SKM-1 (cell line): ENCODE measurements around the gene SMPD3.

Source experiments
- DNase-seq: peaks from one replicate; lab custom pipeline; 2025; ENCODE audit not compliant: unreplicated experiment; lab: John Stamatoyannopoulos, UW

SMPD3 gene

DNA sequence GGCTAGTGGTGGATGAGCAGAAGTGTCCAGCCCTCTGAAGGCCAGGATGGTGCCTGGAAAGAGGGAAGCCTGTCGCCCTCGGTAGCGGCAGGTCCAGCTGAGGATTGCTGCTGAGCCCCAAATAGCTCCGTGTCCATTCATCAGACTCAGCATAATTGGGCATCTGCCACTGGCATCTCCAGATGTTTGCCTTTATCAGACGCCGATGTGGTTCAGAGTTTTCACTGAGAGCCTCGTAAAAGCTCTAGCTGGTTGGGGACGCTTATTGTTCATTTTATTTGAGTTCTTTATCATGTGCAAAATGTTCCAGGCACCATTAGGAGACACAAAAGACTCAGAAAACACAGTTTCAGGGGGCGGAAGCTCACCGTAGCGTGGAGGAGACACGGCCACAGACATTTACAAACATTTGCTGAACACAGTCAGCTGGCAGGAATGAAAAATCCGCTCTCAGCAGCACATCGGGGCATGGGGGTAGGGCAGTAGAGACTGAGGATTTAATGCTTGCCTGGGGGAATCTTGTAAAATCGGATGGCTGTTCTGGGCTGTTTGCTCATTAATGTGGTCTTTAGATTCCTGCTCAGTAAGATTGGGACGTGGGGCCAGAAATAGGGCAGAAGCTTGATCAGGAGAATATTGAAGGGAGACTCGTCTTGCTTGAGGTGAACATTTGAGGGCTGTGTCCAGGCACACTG is 41.7 kb downstream of the SMPD3 start:
- no peak for DNase-seq

DNA sequence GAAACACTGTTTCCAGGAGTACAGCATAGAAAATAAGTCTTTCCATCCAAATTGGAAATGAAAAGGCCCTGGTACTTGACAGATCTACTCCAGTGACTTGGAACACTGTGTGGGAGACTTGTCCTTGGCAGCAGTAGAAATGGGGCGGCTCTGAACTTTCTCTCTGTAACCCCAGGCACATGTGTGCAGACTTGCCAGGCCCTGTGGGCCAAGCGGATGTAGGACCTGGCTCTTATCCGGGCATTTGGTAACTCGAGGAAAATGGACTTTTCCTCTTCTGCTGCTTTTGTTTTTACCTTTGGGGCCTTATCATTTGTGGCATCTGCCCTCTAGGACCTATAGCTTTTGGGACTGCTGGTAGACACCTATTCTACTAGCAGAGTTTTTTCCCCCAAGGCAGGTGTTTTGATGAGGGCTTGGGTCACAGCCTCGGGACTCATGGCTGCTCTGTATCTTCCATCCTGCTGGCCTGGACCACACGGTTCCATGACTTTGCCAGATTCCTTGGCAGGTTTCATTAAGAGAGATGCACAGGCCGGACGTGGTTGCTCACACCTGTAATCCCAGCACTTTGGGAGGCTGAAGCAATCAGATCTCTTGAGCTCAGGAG is 43.5 kb downstream of the SMPD3 start:
- DNase-seq = no peak

DNA sequence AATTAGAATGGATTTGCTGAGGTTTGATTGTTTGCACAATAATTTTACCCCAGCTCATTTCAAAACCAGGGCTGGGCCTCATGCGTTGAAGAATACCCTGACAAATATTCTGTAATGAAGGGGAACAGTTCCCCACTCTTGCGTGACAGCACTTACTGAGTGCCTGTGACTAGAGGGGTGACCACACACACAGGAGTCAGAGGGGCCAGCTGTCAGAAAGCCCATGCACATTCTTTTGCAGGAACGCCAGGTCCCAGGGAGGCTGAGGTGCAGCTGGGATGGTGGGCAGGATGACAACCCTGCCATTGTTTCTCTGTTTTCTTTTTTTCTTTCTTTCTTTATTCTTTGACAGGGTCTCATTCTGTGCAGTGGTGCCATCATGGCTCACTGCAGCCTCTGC is 44.6 kb downstream of the SMPD3 start:
- DNase-seq = no peak

DNA sequence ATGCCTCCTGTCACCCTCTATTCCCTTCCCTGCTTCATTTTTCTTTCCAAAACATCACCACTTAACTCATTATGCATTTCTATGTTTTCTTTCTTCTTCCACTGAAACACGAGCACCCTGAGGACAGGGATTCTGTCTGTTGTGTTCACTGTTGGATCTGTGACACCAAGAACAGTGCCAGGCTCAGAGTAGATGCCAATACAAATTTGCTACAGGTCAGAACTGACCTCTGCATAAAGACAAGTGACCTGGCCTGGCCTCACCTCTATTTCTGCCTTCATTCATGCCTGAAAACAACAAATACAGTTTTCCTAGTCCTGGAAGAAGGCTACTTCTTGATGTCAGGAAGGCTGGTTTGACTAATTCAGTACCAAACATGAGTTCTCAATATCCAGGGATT is 45.1 kb downstream of the SMPD3 start:
- DNase-seq = no peak

DNA sequence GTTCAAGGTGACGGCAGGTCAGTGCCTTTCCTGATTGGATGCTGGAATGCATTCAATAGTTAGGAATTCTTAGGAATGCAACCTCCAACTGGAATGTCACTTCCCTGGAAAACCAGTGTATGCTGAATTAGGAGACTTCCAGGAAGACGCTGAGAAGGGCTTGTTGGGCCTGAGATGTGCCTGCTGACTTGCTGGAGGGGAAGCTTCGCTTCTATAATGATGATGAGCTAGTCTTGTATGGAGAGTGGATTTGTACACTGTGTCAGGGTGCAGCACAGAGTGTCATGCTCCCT is 45.6 kb downstream of the SMPD3 start:
- no peak for DNase-seq

DNA sequence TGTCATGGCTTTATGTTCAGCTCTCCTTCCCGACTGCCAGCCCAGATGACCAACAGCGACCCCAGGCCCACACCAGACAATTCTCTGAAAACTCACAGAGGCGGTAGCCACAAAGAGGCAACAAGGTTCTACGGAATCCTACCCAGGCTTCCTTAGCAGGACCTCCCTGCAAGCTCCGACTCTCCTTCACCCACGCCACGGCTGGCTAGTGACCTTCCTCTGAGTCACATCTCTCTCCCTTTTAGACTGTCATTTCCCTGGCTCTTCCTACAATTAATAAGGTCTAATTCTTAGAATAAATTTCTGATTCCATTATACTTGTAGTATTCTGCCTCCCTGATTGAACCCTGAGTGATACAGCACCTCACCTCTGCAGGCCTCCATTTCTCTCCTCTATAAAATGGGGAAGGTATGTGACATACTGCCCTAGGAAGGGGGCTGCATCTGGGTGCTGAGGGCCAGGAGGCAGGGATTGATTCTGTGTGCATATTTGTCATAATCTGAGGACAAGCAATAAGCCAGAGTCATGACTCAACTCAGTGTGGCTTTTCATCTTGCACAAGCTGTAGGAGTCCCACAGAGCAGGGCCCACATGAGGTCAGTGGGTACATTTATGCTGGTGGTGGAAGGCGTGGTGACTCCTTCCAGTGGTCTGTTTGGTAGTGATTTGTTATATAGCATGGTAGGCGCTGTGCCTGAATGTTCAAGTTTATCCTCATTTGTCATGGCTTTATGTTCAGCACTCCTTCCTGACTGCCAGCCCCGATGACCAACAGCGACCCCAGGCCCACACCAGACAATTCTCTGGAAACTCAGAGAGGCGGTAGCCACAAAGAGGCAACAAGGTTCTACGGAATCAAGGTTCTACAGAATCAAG is 46.2 kb downstream of the SMPD3 start:
- no peak for DNase-seq

DNA sequence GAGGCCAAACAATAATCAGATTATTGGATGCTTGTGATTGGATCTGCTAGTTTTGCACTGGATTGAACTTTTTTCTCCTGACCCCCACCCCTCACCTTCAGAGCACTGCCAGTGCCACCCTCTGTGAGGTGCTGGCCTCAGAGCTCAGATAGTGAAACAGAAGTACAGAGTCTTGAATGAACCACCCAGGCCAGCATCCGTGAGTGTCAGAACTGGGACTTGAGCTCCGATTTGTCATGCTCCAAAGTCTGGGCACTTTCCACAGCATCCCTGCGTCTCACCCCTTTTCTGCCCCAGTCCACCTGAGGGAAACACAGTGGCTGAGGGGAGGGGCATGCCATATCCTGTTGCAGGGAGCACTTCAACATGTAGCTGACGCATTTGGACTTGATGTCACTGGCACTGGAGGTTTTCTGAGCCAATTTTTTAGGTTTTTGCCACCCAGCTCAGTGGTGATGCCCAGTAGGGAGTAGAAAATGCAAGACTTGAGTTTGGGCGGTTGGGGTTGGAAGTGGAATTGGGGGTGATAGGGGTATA is 47.3 kb downstream of the SMPD3 start:
- DNase-seq = no peak

DNA sequence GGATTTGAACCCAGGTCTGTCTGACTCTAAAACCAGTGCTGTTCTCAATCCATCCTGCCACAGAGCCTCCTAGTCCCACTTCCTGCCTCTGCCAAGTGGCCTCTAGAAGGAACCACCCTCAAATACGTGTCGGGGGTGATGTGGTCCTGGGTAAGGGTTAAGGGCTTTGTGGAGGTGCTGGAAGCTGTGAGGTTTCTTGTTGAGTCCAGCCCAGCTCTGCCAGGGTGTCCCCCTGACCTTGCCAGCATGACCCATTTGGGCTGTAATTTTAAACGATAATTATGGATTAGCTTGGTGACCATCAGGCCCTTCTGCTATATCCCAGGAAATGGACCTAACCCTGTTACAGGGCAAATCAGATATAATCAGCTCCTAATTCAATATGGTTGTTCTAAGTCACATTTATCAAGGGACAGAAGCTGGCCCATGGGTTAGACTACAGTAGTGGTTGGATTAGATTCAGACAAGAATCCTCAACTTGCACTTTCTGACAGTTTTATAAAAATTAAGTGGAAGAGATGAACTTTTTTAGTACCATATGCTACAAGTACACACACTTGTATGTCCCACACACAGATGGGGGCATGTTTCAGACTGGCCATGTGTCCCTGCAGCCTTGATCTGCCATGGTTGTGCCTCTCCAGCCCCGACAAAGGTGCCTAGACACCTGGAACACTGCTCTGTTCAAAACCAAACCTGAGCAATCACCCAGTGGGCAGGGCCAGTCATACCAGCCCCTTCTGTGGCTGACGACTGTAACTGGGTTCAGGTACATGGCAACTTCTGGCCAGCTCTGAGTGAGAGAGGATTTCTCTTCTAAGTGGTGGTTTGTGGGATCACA is 48.0 kb downstream of the SMPD3 start:
- no peak for DNase-seq

DNA sequence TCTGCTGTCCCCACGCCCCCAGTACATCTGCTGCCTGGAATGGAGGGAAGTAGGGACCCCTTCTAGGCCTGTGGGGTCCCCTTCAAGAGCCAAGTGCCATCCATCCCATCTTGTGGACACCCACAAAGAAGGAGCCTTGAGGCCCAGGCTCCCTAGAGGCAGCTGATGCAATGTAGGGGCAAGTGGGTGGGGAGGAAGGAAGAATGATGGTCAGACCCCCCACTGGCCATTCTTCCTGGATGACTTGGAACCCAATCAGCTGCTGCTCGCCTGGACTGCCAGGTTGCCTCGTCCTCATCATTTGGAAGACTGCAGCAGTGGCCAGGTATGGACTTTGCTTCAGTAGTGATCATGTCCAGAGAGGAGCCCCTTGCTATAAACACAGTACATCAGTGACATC is 48.9 kb downstream of the SMPD3 start:
- DNase-seq = no peak

DNA sequence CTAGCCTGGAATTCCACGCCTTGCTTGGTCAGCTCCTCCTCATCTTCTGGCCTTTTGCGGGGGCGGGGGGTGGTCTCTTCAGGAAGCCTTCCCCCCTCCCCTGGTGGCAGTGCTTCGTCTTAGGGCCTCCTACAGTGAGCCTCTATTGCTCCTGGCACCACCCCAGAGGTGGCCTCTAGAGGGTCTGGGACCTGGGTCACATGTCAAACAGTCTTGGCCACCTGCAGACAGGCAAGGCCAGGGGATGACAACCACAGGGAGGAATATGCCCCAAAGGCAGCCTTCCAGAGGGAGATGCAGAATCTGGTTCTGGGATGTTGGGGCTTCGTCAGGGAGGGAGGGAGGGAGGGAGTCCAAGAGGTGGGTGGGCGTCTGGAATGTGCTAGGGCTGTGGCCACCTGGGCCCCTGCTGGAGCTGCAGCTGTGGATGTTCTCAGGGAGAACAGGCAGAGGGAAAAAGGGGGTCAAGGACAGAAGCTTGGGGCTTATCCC is 50.6 kb downstream of the SMPD3 start:
- DNase-seq = no peak

DNA sequence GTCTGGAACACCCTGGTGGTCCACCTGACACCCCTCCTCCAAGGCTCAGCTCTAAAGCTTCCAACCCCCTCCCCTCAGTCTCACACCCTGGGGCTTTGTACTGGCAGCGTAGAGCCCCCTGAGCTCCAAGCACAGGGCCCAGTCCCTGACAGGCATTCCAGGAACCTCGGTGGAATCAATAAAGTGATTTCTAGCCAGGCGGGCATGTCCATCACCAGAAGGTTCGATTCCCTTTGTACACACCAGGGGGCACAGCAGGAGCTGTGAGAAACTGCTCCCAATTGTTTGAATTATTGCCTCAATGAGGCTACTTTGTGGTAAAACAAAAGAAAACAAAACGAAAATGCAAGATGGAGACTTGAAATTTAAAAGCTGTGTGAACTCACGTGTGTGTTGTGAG is 51.8 kb downstream of the SMPD3 start:
- DNase-seq = no peak

DNA sequence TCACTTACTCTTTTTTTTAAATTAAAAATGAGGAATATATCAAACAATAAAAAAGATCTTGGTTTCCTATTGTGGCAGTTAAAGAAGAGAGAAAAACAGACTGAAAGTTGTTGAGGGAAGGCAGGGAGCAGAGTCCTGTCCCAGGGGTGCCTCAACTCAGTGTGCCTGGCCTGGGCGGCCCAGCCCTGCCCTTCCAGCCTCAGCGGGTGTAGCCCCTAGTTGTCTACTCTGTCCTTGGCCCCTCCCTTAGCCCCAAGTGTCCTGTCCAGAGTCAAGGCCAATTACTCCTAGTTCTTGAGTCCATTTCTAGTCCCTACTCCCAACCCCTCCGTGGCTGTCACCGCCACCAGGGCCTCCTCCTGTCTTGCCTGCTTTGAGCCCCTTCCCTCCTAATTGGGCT is 52.5 kb downstream of the SMPD3 start:
- DNase-seq = no peak

DNA sequence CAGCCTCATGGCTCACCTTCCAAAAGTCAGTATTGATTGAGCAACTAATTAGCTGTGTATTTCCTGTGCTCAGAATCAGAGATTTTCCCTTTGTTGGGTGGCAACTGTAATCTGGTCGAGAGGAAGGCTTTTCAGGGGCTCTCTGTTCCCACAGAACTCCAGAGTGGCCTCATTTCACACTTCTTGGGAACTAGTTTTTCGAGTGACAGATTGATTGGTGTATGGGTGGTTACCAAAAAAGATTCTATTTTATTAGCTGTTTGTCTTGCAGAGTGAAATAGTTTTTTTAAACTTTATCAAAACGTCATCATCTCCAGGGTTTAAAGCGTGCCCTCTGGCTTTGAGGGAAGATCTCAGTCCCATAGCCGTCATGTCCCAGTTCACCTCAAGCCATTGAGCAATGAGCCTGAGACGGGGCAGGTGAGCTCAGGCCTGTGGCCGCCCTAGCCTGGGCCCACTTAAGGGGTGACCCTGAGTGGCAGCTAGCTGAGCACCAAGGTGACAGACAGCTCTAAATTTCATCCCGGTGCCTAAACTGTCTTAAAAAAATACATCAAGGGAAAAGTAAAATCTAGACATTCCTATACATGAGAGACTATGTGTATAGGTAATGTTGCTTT is 53.0 kb downstream of the SMPD3 start:
- no peak for DNase-seq

DNA sequence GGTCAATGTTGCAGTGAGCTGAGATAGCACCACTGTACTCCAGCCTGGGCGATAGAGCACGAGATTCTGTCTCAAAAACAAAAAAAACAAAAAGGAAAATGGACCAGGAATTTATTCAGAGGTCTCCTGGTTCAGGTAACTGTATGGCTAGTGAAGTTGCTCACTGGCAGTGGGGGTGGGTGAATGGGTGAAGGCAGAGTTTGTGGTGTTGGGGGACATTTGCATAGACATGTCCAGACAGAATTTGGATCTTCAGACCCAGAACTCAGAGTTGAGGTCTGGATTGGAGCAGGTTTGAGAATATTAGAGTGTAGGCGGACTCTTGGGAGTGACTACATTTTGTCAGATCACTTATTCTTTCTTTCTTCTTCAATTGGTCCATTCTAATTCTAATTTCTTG is 55.0 kb downstream of the SMPD3 start:
- no peak for DNase-seq

DNA sequence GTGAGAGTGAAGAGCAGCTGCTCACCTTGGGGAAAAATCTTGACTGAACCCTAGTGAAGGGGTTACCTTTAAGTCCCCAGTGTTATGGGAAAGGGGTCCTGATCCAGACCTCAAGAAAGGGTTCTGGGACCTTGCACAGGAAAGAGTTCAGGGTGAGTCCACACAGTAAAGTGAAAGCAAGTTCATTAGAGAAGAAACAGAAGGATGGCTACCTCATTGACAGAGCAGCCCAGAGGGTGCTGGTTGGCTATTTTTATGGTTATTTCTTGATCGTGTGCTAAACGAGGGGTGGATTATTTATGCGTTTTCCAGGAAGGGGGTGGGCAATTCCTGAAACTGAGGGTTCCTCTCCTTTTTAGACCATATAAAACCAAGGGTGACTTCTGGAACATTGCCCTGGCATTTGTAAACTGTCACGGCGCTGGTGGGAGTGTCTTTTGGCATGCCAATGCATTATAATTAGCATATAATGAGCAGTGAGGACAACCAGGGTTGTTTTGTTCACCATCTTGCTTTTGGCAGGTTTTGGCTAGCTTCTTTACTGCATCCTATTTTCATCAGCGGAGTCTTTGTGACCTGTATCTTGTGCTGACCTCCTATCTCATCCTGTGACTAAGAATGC is 58.4 kb downstream of the SMPD3 start:
- DNase-seq = no peak

DNA sequence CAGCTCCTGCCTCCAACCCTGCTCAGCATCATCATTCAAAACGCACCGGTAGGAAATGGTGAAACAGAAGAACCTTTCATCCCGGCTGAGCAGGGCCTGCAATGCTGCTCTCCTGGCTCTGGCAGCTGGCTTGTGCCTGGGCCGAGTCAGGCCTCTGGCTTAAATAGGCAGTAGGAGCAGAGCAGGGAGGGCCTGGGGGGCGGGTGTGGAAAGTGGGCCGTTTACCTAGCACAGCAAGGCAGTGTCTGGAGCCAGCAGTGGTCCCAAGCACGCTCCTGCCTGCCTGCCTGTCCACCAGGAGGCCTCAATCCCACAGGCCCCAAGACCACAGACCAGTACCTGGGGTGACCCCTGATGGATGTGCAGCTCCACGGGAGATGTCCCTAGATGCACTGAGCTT is 59.3 kb downstream of the SMPD3 start:
- no peak for DNase-seq

DNA sequence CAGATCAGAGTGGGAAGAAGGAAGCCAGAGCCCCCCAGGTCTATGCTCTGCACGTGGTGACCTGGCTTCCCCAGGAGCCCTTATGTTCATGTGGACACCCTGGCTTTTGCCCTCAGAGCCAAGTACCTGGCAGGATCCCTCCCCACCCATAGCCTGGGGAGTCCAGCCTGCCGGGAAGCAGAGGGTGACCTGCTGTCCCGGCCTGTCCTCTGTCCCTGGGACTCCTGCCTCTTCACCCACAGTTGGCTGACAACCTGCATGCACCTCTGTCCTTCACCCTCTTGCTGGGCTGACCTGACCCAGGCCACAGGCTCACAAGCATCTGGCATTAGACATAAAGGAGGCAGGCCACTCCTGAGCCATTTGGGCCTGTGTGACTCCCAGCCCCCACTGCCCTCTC is 60.2 kb downstream of the SMPD3 start:
- DNase-seq = no peak

DNA sequence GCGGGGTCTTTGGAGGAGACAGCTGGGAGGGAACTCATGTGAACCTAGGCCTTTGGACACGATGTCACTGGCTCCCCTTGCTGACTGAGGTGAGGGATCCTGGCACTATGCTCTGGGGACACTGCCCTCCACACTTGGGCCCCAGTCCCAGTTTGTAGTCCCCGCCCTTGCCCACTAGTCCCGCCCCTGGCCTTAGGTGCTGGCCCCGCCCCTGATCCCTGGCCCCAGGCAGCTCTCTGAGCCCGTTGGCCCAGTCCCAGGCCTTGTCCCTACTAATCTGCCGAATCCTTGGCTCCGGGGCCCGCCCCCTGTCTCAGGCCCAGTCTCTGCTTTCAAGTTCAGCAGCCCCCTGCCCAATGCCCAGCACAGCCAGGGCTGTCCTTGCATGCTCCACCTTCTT is 61.0 kb downstream of the SMPD3 start:
- no peak for DNase-seq

DNA sequence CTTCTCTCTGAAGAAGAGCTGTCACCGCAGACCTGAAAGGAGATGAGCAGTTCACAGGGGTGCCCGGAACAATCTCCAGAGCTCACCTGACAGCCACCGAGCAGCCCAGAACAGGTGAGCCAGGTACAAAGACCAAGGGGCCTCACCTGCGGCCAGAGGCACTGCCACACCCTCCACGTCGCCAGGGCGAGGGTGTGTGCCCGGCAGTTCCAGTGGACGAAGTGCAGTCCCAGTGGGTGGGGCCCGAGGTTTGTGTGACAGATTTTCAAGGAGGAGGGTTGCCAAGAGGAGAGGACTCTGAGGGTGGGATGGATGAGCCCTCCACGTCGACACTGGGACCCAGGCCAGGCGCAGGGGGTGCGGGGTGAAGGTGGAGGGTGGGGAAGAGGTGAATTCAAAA is 61.7 kb downstream of the SMPD3 start:
- no peak for DNase-seq

DNA sequence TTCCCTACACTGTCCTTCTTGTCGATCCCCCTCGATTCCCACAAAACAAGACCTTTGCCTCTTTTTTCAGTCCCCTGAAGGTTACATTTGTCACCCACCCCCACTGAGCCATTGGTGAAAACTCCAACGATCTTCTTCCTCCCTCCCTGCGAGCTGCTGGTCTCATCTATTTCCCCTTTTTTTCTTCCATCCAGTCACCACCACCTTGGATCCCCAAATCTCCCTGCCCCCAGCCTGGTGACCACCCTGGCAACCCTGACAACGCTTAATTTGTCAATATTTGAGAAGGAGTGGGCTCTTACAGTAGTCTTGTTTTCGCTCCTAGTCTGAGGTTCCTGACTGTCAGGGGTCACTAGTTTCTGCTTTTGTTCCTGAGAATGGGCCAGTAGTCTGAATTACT is 62.9 kb downstream of the SMPD3 start:
- DNase-seq = peak; percentile 19
